Measurements from ENCODE around the gene ASPHD2.
A peak's percentile ranks its signal among the peaks of the same experiment; 100 is the strongest.
"Not testable (repeated sequence)": the region's sequence is repeated elsewhere in the genome, so short reads cannot be mapped to it uniquely, and the experiment has no call there.

Gene ASPHD2, protein sequence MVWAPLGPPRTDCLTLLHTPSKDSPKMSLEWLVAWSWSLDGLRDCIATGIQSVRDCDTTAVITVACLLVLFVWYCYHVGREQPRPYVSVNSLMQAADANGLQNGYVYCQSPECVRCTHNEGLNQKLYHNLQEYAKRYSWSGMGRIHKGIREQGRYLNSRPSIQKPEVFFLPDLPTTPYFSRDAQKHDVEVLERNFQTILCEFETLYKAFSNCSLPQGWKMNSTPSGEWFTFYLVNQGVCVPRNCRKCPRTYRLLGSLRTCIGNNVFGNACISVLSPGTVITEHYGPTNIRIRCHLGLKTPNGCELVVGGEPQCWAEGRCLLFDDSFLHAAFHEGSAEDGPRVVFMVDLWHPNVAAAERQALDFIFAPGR

DNA sequence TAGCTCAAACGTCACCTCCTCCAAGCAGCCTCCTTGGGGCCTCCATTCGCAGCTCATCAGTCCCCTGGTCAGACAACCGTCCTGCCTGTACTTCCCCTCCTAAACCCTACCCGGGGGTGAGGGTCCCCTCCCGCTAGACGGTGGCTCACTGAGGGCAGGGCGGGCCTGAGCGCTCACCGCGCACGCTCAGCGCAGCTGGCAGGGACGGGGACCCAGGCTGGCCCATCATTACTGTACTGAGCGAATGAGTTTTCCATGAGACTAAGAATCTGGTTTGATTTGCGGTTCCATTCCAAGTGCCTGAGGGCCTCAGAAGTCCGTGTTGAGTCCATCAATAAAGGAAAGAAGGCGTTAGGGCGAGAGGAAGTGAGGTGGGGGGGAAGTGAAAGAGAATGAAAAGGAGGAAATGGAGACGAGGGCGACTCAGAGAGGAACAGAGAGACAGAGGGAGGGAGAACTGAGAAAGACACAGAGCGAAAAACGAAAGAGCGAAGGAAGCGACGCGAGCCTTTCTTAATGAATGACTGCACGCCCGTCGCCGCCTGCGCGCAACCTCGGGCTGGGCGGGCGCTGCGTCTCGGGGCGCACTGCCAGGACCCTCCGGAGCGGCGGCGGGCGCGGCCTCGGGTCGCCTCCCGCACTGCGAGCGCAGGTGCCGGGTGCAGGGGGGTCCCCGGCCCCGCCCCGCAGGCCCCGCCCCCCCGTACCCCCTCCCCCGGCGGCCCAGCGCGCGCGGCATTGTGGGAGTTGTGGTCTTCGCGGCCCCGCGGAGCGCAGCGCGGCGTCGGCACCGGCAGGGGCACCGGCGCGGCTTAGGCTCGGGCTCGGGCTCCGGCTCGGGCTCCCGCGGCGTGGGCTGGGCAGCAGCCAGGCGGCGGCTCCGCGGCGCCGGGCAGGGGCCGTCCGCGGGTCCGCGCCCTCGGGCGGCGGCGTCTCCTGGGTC lies at the start of gene ASPHD2:
ASPHD2 (plus strand) TSS at position 746 of the 943 bp plus-strand sequence. CDS start 4,356 bp downstream, outside the sequence.
- peak; percentile 74 for DNase-seq

DNA sequence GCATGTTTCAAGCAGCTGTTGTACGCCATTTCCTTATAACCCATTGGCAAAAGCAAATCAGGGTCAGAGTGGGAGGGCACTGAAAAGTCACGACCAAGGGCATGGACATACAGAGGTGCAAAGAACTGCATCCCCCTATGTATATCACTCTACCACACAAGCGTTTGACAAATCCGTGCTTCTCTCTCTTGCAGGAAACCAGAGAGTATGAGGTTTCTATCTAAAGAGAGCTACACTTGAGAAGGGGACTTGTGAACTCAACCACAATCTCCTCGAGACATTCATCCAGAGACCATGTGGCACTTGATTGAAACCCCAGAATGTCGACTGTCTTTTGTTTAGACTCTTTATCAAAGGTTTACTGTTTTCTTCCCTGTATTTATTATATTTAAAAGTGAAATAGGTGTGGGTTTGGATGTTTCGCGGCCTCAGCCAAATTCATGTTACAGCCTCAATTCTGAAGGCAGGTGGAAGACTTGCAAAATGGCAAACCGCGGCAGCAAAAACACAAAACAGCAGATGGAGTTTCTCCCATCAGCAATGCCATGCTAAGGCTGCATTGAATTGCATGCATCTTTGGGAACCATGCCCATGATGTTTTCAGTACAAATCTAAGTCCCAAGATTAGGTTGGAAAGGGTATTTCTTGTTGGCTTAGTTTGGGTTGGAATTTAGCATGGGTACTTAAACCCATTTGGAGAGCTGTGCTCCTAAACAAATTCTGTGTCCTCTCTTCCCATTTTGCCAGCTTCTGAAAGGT lies 48.8 kb upstream of the ASPHD2 start:
- DNase-seq = no peak

DNA sequence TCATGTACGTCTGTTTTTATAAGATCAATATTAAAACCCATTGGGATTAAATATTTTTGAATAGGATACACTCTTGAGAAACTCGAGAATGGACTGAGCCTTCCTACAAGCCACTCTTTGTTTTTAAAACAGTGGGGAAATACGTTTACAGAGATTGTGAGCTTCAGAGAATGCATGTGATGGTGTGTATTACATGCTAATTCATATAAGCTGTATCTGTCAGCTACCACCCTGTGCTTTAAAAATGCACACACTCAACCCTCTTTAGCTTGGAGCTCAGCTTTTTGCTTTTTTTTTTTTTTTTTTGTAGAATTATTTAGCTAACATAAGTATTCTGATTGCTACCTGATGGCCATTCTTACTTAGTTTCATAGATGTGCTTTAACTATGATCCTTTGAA lies 46.3 kb upstream of the ASPHD2 start:
- no peak for DNase-seq

DNA sequence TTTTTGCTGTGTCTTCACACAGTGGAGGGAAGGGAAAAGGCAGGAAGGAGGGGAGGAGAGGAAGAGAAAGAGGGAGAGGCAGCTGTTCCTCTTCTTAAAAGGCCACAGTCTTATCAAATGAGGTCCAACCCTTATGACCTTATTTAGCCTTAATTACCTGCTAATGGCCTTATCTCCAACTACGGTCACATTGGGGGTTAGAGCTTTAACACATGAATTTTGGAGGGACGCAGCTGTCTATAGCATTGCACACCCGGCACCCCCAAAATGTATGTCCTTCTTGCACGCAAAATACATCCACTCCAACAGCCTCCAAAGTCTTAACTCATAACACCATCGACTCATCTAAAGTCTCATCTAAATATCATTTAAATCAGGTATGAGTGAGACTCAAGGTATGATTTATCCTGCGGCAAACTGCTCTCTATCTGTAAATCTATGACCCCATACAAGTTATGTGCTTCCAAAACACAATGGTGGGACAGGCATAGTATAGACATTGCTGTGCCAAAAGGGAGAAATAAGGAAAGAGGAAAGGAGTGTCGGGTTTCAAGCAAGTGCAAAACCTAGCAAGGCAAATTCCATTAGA lies 45.0 kb upstream of the ASPHD2 start:
- no peak for DNase-seq

DNA sequence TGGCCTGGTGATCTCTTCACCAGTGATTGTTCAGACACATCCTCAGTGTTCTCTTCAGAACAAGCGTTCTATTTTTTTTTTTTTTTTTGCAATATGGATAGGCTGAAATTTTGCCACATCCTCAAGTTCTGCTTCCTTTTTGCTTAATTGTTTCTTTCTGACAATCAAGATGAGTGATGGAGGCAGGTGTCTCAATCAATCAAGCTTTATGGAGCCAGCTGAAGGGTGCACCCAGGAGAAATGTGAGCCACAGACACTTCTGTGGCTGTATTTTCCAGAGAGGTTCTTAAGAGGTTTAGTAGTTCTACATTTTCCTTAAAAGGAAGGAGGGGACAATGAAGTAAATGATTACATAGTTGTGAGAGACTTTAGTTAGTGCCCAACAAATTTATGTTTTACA lies 43.9 kb upstream of the ASPHD2 start:
- DNase-seq = no peak

DNA sequence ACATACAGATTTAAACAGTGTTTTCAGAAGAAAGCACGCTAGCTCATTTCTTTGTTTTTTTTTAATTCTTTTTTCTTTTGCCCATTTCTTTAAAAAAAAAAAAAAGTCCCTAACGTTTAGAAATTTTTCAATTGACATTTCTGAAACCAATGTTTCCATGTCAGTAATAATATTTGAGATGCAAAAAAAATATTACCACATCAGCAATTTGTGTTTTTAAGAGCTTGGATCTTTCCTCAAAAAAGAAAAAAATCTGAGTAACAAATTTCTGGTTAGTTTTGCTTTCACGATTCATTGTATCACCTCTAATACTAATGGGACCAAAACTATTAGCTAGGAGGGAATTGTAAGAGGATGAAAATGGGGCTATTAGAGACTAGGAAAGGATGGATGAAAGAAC lies 39.9 kb upstream of the ASPHD2 start:
- no peak for DNase-seq

DNA sequence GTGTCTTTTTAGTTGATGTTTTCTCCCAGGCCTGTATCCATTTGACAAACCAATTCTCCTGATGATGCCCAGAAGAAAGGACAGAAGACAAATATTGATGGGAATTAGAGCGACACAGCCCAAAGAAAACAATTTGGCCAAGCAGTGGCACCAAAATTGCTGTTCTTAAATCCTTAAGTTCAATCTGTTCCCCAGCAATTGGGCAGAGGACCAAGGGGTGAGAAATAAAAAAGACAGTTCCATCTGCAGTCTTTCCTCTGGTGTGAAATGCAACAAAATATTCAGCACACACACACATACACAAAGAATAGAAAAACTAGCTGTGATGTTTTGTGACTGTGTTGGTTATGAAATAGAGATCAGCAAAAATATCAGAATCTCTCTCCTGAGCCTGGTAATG lies 38.0 kb upstream of the ASPHD2 start:
- no peak for DNase-seq

DNA sequence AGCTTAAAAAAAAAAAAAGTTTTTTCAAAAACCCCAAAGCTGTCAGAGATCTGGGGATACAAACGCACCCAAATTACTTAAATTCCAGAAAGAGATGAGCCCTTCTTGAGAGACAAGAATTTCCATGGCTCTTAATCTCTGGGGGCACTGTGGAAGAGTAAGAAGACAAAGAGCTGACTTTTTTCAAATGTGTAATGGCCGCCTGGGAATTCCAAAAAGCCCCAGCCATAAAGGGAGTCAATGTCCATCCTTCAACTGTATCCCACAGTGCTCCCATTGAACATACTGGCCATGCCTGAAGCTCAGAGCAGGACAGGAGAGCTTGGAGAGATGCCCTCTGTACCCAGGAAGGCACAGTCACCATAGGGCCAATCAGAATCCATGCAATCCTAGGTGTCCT lies 37.4 kb upstream of the ASPHD2 start:
- DNase-seq = no peak

DNA sequence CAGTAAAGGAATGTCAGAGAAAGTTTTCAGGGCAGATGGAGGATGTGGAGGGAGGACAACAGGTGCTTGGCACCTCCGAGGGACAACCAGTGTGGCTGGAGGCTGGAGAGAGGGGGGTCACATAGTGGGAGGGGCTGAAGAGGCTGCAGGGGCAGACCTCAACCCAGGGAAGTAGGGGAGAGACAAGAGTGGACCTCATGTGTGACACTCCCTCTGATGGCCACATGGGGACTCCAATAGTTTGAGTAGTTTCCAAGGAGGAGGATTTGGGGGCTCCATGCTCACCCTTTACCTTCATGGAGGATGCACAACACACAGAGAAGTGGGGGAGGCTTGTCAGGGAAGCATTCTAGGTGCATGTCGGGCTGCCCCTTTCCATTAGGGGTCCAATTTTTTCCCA lies 35.1 kb upstream of the ASPHD2 start:
- no peak for DNase-seq

DNA sequence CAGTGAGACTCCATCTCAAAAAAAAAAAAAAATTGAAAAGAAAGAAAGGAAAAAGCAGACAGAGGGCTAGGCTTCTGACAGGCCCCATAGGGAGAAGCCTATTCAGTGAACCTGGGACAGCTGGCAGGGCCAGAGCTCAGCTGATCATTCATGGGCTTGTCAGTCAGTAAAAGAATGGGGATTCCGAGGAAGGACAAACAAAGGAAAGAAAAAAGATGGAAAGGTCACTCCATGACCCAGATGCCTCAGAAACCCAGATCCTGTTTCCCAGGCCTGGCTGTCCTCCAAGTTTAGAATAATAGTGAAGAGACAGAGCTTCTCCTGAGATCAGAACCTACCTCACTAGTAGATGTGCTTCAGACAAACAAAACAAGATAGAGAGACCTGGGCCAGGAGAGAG lies 34.3 kb upstream of the ASPHD2 start:
- DNase-seq = no peak

DNA sequence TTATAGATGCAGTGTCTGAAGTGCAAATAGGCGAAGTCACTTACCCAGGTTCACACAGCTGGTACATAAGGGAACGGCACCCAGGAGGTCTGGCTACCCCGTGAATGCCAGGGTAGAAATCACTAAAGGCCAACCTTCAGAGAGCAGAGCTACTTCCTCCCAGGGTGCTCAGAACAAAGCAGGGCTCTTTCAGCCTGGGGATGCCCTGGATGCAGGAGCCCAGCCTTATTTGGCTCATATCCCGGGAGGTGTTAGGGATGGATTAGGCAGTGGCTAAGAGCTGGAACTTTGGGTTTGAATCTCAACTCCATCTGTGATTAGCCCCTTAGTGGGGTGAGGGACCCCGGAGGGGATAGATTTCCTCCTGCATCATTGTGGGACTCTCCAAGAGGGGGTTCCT lies 33.1 kb upstream of the ASPHD2 start:
- DNase-seq = no peak

DNA sequence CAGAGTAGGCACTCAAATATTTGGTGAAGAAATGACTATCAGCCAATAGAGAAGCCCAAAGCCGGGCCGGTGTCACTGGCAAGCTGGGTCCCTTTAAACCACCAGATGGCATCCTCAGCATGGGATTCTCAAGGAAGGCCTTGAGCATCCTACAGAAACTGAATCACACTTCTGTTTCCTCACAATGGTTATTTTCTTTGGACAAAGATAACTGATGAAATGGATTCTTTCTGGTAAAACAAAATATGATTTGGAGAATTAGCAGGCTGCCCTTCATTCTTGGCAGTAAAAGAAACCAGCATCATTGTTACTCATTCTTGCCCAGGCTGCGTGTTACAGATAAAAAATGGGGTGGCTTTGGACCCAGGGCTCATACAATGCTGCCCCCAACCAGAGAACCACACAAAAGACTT lies 30.3 kb upstream of the ASPHD2 start:
- no peak for DNase-seq

DNA sequence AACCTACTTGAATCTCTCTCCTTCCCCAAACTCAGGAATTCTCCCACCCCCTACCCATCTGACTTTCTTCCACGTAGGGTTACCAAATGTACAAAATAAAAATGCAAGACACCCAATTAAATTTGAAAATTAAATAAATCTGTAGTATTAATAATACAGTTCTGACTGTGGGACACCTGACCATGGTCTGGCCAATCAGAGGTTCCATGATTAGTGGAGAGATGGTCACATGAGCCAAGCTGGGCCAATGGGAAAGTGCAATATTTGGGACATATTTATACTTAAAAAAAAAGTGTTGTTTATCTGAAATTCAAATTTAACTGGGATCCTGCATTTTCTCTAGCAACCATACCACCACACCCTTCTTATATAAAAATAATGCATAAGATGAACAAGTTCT lies 29.8 kb upstream of the ASPHD2 start:
- no peak for DNase-seq

DNA sequence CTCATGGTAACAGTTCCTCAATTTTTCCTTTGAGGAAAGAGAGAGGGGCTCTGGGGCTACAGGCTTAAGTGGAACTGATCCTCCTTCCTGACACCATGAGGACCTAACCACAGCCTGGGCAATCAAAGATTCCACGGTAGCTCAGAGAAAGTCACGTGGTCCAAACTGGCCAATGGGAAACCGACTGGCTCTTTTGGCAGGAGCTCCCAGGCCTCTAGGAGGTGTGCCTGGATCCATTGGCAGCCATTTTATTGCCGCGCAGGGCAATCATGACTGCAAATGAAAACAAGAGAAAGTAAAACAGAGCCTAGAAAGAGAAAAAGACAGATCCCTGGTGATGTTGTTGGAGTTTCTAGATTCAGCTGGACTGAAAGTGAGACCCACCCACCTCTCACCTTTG lies 27.3 kb upstream of the ASPHD2 start:
- DNase-seq = no peak

DNA sequence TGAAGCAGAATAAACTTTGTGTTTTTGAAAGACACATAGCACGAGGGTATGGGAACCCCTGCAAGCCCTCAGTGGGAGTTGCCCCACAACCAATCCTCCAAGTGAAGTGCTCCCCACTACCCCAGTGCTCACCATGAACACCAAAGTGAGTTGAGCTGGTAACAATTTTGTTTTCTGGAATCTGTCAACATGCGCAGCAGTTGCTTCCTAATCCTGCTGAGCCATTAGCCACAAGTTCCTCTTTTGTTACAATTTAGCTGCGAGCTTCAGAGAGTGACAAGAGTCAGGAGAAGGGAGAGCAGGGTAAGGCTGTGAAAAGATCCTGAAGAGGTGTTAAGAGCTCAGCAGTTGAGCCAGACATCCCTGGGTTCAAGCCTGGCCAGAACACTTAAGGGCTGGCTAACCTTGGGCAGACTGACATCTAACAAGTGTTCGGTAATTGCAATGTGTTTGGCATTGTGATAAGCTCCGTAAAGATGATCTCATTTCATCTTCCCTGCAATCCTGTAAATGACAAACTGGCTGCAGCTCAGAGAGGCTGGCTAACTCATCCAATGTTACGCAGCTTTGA lies 24.1 kb upstream of the ASPHD2 start:
- DNase-seq = no peak

DNA sequence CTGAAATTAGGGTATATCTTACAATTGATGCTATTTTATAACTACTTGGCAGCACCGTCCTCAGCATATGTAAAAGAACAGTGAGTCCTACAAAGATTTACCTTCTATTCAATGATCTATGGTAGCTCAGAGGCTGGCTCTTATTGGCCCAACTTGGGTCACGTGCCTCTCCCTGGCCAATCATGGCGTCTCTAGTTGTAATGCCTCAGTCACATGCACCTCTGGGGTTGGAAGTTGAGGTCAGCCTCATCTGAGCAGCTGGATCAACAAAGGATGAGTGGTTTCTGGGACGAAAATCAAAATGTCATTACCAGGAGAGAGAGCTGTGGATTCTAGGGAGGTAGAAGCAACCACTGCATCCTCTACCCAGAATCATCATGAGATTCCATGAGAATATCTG lies 22.9 kb upstream of the ASPHD2 start:
- peak; percentile 16 for DNase-seq

DNA sequence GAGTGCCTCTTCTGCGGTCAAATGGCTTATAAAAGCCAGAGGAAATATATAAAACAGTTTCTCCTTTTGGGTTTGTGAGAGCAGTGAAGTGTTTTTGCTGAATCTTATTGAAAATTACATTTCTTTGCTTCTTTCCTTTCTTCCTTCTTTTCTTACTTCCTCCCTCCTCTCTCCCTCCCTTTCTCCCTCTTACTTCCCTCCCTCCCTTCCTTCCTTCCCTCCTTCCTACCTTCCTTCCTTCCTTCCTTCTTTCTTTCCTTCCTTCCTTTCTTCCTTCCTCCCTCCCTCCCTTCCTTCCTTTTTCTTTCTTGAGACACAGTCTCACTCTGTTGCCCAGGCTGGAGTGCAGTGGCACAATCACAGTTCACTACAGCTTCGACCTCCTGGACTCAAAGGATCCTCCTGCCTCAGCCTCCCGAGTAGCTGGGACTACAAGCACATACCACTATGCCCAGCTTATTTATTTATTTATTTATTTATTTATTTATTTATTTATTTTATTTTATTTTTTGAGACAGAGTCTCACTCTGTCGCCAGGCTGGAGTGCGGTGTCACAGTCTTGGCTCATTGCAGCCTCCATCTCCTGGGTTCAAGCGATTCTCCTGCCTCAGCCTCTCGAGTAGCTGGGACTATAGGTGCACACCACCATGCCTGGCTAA lies 20.4 kb upstream of the ASPHD2 start:
- not testable (repeated sequence) for DNase-seq

DNA sequence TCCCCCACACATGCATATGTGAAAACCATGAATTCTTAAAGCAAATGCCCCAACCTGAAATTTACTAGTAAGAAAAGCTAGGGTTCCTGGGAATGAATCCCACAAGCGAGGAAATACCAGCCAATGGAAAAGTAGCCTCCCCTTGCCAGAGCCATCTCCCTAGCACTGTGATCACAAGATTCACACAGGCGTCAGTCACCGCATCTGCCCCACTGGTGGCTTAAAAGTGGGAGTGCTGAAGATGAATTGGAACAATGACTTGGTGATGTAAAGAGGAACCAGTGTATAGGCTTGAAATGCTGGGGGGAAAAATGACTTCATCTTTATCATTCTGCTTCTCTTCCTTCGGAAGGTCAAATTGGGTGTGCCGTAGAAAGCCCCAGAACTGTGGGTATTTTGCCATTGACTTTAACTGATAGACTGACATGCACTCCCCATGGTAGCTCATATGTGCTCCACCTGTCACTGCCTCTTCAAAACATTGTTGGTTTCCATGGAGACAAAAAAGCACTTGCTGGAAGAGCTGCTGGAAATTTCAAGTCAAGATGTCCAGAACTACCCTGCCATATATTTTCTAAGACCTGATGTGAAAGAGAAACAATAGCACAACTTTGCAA lies 19.2 kb upstream of the ASPHD2 start:
- no peak for DNase-seq

DNA sequence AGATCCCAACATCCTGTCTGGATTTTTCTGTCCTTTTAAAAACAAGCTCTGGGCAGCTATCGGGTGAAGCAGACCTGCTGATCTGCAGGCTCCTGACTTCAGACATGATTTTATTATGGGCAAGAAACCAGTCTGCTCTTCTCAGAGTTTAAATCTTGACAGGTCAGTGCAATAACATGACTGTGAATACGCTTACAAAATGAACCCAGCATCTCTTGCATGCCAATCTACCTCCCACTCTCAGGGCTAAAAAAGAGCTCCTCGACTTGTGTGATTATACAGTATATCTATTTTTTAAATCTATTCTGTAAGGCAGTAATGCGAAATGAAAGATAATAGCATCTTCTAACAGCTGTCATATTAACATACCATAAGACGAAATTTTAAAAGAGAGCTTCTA lies 18.7 kb upstream of the ASPHD2 start:
- DNase-seq = no peak

DNA sequence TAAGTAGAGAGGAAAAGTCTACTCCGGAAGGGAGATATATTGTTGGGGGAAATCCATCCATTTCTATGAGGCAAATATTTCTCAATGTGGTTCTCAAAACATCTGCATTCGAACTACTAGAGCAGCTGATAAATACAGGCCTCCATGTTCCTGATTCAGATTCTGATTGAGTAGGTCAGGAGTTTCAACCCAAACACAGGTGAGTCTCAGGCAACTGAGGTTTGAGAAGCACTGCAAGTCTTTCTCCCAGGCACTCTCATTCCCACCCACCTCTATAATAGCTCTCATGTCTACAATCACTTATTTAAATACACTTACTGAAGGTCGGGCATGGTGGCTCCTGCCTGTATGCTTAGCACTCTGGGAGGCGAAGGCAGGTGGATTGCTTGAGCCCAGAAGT lies 14.7 kb upstream of the ASPHD2 start:
- no peak for DNase-seq

DNA sequence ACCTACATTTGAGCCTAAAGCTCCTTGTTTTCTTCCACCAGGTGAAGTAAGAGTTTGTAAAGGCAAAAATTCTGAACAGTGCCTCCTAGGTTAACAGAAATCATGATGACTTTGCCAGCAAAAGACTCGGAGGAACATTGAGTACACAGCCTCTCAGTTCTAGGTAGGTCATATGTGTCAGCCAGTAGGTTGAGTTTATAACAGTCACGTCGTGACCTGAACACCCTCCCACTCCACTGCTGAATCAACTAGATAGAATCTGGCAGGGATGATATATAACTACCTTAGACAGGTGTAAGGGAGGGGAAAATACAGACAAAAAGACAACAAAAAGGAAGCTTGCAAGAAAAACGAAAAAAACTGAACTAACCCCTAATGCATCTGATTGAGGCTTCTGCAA lies 12.8 kb upstream of the ASPHD2 start:
- DNase-seq = no peak
